Stimulated activated CD8-positive, alpha-beta memory T cell treated with anti-CD3 and anti-CD28 coated beads, Interleukin-4, amount 100 ng/mL, for 4 hours (primary cell): ENCODE measurements around the gene PTPRD.

ENCODE experiments used
- DNase-seq, 2 donors: peaks; one replicate each; pipeline ENCODE4 v3.0.0-alpha.2; 2020; ENCODE audit warnings: low read depth in 2 of 2, low spot score in 1 of 2

The PTPRD gene

GRCh38 chr9:9905736-9906135, 707.1 kb downstream of the PTPRD start:
- DNase-seq, result no peak

GRCh38 chr9:9904041-9904440, 708.8 kb downstream of the PTPRD start:
- no peak for DNase-seq

- DNase-seq, result no peak
Observed at GRCh38 chr9:9901624-9902023, 711.2 kb downstream of the PTPRD start.

- no peak for DNase-seq
Observed at GRCh38 chr9:9893837-9894236, 719.0 kb downstream of the PTPRD start.

- no peak for DNase-seq
Observed at GRCh38 chr9:9892217-9892616, 720.6 kb downstream of the PTPRD start.

GRCh38 chr9:9881692-9882091, 731.1 kb downstream of the PTPRD start:
- no peak for DNase-seq

GRCh38 chr9:9874270-9874669, 738.5 kb downstream of the PTPRD start:
- DNase-seq, result no peak

- no peak for DNase-seq
Observed at GRCh38 chr9:9862235-9862810, 750.5 kb downstream of the PTPRD start.

GRCh38 chr9:9855177-9856078, 757.4 kb downstream of the PTPRD start:
- DNase-seq, result no peak

- DNase-seq, result no peak
Observed at GRCh38 chr9:9847750-9848149, 765.1 kb downstream of the PTPRD start.

GRCh38 chr9:9846557-9846956, 766.2 kb downstream of the PTPRD start:
- DNase-seq, result no peak

GRCh38 chr9:9820436-9820835, 792.4 kb downstream of the PTPRD start:
- DNase-seq, result no peak

GRCh38 chr9:9819886-9820285, 792.9 kb downstream of the PTPRD start:
- no peak for DNase-seq

- no peak for DNase-seq
Observed at GRCh38 chr9:9817176-9817575, 795.6 kb downstream of the PTPRD start.

- no peak for DNase-seq
Observed at GRCh38 chr9:9804109-9804508, 808.7 kb downstream of the PTPRD start.

- DNase-seq, result no peak
Observed at GRCh38 chr9:9799287-9799686, 813.5 kb downstream of the PTPRD start.

GRCh38 chr9:9792144-9792857, 820.5 kb downstream of the PTPRD start:
- no peak for DNase-seq

- no peak for DNase-seq
Observed at GRCh38 chr9:9791611-9792010, 821.2 kb downstream of the PTPRD start.

- no peak for DNase-seq
Observed at GRCh38 chr9:9790216-9790872, 822.5 kb downstream of the PTPRD start.

GRCh38 chr9:9783711-9784110, 829.1 kb downstream of the PTPRD start:
- DNase-seq, result no peak

GRCh38 chr9:9783211-9783610, 829.6 kb downstream of the PTPRD start:
- no peak for DNase-seq

- no peak for DNase-seq
Observed at GRCh38 chr9:9778293-9778692, 834.5 kb downstream of the PTPRD start.
